OCI-LY1 (cell line): ENCODE results near the gene PIGT.

Experiments used
- H2AFZ ChIP-seq: fragments of 200-600 bp; sonication (generic), shearing (Covaris generic); 2 replicates; pipeline ENCODE4 v1.6.0; 2014; ENCODE audit warnings: antibody characterized with exemption, mild to moderate bottlenecking, low read length
- H3F3A ChIP-seq: fragments of 200-600 bp; sonication (generic), shearing (Covaris generic); 2 replicates; pipeline ENCODE4 v1.6.0; 2014; ENCODE audit warnings: mild to moderate bottlenecking, antibody characterized with exemption, low read length, moderate library complexity; ENCODE audit not compliant: insufficient read depth
- H3K27ac ChIP-seq: fragments of 200-600 bp; sonication (generic); 2 replicates; pipeline ENCODE4 v1.5.1; 2014; ENCODE audit warnings: low read length, mixed run types, mild to moderate bottlenecking, low read depth; ENCODE audit not compliant: poor library complexity, severe bottlenecking
- H3K27me3 ChIP-seq: fragments of 200-600 bp; sonication (generic); 2 replicates; pipeline ENCODE4 v1.6.0; 2014; ENCODE audit warnings: antibody characterized with exemption, mild to moderate bottlenecking, low read length, moderate library complexity; ENCODE audit not compliant: insufficient read depth
- H3K36me3 ChIP-seq: fragments of 200-600 bp; sonication (generic); 2 replicates; pipeline ENCODE4 v1.6.1; 2014; ENCODE audit warnings: mild to moderate bottlenecking, antibody characterized with exemption, low read length, moderate library complexity, mixed read lengths; ENCODE audit not compliant: insufficient read depth
- H3K4me1 ChIP-seq: fragments of 200-600 bp; sonication (generic); 2 replicates; pipeline ENCODE4 v1.5.1; 2014; ENCODE audit warnings: mild to moderate bottlenecking, low read length, moderate library complexity; ENCODE audit not compliant: insufficient read depth, severe bottlenecking
- H3K4me2 ChIP-seq: fragments of 200-600 bp; sonication (generic), shearing (Covaris generic); 2 replicates; pipeline ENCODE4 v1.6.1; 2014; ENCODE audit warnings: low read length
- H3K4me3 ChIP-seq: fragments of 200-600 bp; sonication (generic); 2 replicates; pipeline ENCODE4 v1.5.1; 2014; ENCODE audit warnings: low read length, low read depth, mild to moderate bottlenecking, mixed read lengths; ENCODE audit not compliant: poor library complexity, severe bottlenecking
- H3K79me2 ChIP-seq: fragments of 200-600 bp; shearing (Covaris generic); 2 replicates; pipeline ENCODE4 v1.6.1; 2016; ENCODE audit warnings: mixed run types, low read length, mixed read lengths; ENCODE audit not compliant: insufficient read depth
- H3K9ac ChIP-seq: fragments of 200-600 bp; sonication (generic), shearing (Covaris generic); 2 replicates; pipeline ENCODE4 v1.6.1; 2014; ENCODE audit warnings: mild to moderate bottlenecking, low read length, mixed read lengths
- H3K9me2 ChIP-seq: fragments of 200-600 bp; sonication (generic), shearing (Covaris generic); 2 replicates; pipeline ENCODE4 v1.6.1; 2014; ENCODE audit warnings: low read depth, mild to moderate bottlenecking, low read length, mixed read lengths
- H3K9me3 ChIP-seq: fragments of 200-600 bp; shearing (Covaris generic); 2 replicates; pipeline ENCODE4 v1.6.1; 2014; ENCODE audit warnings: low read length, mixed read lengths
- H4K20me1 ChIP-seq: fragments of 200-600 bp; sonication (generic), shearing (Covaris generic); 2 replicates; pipeline ENCODE4 v1.6.0; 2016; ENCODE audit warnings: mild to moderate bottlenecking, low read length; ENCODE audit not compliant: insufficient read depth
- CTCF ChIP-seq: fragments of 200-600 bp; sonication (generic), shearing (Covaris generic); IDR thresholded peaks from 2 replicates; pipeline ENCODE4 v1.5.1; 2017; ENCODE audit warnings: mild to moderate bottlenecking, antibody characterized with exemption, low read length, moderate library complexity, mixed read lengths
- EZH2 ChIP-seq: fragments of 200-600 bp; sonication (generic), shearing (Covaris generic); IDR thresholded peaks from 2 replicates; pipeline ENCODE4 v1.8.0; 2017; ENCODE audit warnings: borderline replicate concordance, mixed run types, mild to moderate bottlenecking, antibody characterized with exemption, low read length, moderate library complexity, mixed read lengths

PIGT gene

DNA sequence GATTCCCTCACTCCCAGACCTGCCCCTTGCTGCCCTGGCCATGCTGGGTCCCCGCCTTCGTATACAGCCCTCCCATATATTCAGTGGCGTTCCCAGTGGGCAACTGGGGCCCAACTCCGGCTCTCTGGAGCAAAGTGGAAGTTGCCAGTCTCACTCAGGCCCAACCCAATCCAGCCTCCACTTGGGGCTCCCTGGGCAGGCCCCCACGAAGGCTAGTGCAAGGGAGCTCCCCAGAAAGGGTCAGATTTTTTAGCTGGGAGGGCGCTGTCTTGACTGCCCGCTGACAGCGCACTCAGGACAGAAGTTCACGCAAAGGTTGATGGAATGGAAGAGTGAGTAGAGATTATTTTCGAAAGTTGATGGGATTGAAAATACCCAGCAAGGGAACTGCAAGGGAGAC is 43.7 kb upstream of the PIGT start:
- peaks cover 5% of the 10 kb centered on the region for H3K36me3 ChIP-seq
- no peaks in the 10 kb centered on the region for H3K9me2 ChIP-seq
- no peak overlapping the region for H3K27ac ChIP-seq
- no peak overlapping the region for H3K9ac ChIP-seq
- H4K20me1 ChIP-seq, result no peaks in the 10 kb centered on the region
- H3K9me3 ChIP-seq, result no peaks in the 10 kb centered on the region
- no peaks in the 10 kb centered on the region for H3K27me3 ChIP-seq
- no peak overlapping the region for H3K4me2 ChIP-seq
- H2AFZ ChIP-seq, result no peak overlapping the region
- 0 out of 2 replicates have a peak, but pooled peaks cover 6% of the 10 kb centered on the region for H3F3A ChIP-seq
- TF ChIP-seq EZH2 (no peak), CTCF (no peak)
- H3K4me1 ChIP-seq, result peaks cover 27% of the 10 kb centered on the region
- H3K4me3 ChIP-seq, result no peak overlapping the region
- no peaks in the 10 kb centered on the region for H3K79me2 ChIP-seq

DNA sequence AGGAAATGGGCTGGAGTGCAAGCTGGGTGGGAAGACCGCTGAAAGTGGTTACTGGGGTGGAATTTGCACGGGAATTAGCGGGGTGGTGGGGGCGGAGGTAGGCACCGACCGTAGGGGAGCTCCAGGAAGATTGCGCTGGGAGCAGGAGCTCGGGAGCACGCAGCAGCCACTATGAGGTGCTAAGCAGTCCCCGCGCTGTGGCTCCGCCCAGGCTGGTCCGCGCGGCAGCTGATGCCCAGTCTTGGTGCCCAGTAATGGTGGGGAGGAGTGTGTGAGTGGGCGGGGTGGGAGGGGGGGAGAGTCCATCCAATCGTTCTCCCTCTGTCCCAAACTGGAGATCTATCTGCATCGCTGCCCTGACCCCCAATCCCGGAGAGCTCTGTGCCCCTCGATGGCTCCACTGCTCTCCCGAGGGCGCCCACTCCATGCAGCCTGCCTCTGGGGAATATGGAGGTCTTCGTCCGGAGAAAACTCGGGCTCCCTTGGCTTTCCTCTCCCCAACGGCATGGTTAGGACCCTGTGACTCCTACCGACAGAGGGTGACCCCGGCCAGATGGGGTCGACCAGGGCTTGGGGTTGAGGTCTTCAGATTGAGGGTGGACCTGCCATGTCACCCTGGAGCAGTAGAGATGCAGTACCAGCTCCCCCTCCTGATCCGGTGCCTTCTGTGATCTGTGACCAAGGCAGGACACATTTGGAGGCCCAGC is 43.1 kb upstream of the PIGT start:
- no peaks in the 10 kb centered on the region for H3K9me2 ChIP-seq
- H3K9me3 ChIP-seq, result no peaks in the 10 kb centered on the region
- no peak overlapping the region for H3K27ac ChIP-seq
- peaks cover 22% of the 10 kb centered on the region for H3K4me1 ChIP-seq
- no peaks in the 10 kb centered on the region for H3K36me3 ChIP-seq
- no peak overlapping the region for H2AFZ ChIP-seq
- H3K27me3 ChIP-seq, result no peaks in the 10 kb centered on the region
- H3F3A ChIP-seq, result 0 out of 2 replicates have a peak, but pooled peaks cover 4% of the 10 kb centered on the region
- H3K9ac ChIP-seq, result no peak overlapping the region
- no peaks in the 10 kb centered on the region for H3K79me2 ChIP-seq
- TF ChIP-seq CTCF (no peak), EZH2 (no peak)
- H4K20me1 ChIP-seq, result no peaks in the 10 kb centered on the region
- H3K4me3 ChIP-seq, result peak overlapping the region; percentile 52
- peak overlapping the region; percentile 70; the same call in 1 of the 2 replicates for H3K4me2 ChIP-seq

- peak overlapping the region; percentile 70 for H3K4me2 ChIP-seq
- 0 out of 2 replicates have a peak, but pooled peaks cover 3% of the 10 kb centered on the region for H3F3A ChIP-seq
- no peak overlapping the region for H3K27ac ChIP-seq
- no peaks in the 10 kb centered on the region for H3K36me3 ChIP-seq
- no peak overlapping the region for H2AFZ ChIP-seq
- no peaks in the 10 kb centered on the region for H4K20me1 ChIP-seq
- TF ChIP-seq EZH2, result no peak
- peak; percentile 97 for TF ChIP-seq CTCF
- H3K9me2 ChIP-seq, result no peaks in the 10 kb centered on the region
- peaks cover 14% of the 10 kb centered on the region for H3K4me1 ChIP-seq
- H3K4me3 ChIP-seq, result peak overlapping the region; percentile 52
- H3K27me3 ChIP-seq, result no peaks in the 10 kb centered on the region
- peak overlapping the region; percentile 8; the same call in 1 of the 2 replicates for H3K9ac ChIP-seq
- no peaks in the 10 kb centered on the region for H3K9me3 ChIP-seq
- H3K79me2 ChIP-seq, result no peaks in the 10 kb centered on the region
Observed at GRCh38 chr20:45373353-45374100, 42.4 kb upstream of the PIGT start.
